Measurements from ENCODE around the gene MRTFB. TPM values are rescaled to one million over a fixed set of nuclear protein-coding genes. Genes with fewer than 3 reads are reported as not detected.
"Not testable (repeated sequence)": the region's sequence is repeated elsewhere in the genome, so short reads cannot be mapped to it uniquely, and the experiment has no call there.

The MRTFB gene
- total and polyA plus RNA-seq, 2 donors (not counting 1 experiment from before 2014, with no cell fraction given) = 8.8 to 9.8 TPM

- Histone ChIP-seq H3K9ac (ENCODE audit: insufficient read depth, low read length) (no peak overlapping the region), H2AFZ (ENCODE audit: low read length) (no peak overlapping the region), H3K27ac (ENCODE audit: insufficient read depth, low read length) (no peak overlapping the region), H3K4me3 (replicated peaks in 1 of 4; ENCODE audit: control extremely low read depth in 1 of 4, insufficient read depth in 1 of 4, low read depth in 3 of 4, low read length in 4 of 4) (no peak overlapping the region), H3K4me1 (ENCODE audit: control insufficient read depth, extremely low read depth, insufficient read depth, low read length) (no peaks in the 10 kb centered on the region), H3K36me3 (ENCODE audit: control insufficient read depth, insufficient read depth, low read length) (no peaks in the 10 kb centered on the region), H3K4me2 (ENCODE audit: extremely low read depth, insufficient read depth, low read length) (no peak overlapping the region), H4K20me1 (ENCODE audit: control insufficient read depth, extremely low read depth, insufficient read depth, low read length) (no peaks in the 10 kb centered on the region), H3K9me3 (ENCODE audit: control insufficient read depth, insufficient read depth, low read depth, low read length) (no peaks in the 10 kb centered on the region), H3K79me2 (ENCODE audit: control insufficient read depth, insufficient read depth, low read length) (no peaks in the 10 kb centered on the region), H3K27me3 (ENCODE audit: control insufficient read depth, insufficient read depth, low read length) (no peaks in the 10 kb centered on the region)
- no peak for DNase-seq (ENCODE audit: low read depth in 2 of 2)
- TF ChIP-seq EZH2 (IDR thresholded peaks at IDR 0.05; ENCODE audit: low read length, missing control alignments) = no peak
- TF ChIP-seq CTCF (conservative IDR thresholded peaks at IDR 0.05 in 1 of 2, IDR thresholded peaks at IDR 0.05 in 1 of 2; ENCODE audit: low read depth in 1 of 2, low read length in 2 of 2) = no peak
Measured at GRCh38 chr16:14043793-14044192, 27.3 kb upstream of the MRTFB start.

DNA sequence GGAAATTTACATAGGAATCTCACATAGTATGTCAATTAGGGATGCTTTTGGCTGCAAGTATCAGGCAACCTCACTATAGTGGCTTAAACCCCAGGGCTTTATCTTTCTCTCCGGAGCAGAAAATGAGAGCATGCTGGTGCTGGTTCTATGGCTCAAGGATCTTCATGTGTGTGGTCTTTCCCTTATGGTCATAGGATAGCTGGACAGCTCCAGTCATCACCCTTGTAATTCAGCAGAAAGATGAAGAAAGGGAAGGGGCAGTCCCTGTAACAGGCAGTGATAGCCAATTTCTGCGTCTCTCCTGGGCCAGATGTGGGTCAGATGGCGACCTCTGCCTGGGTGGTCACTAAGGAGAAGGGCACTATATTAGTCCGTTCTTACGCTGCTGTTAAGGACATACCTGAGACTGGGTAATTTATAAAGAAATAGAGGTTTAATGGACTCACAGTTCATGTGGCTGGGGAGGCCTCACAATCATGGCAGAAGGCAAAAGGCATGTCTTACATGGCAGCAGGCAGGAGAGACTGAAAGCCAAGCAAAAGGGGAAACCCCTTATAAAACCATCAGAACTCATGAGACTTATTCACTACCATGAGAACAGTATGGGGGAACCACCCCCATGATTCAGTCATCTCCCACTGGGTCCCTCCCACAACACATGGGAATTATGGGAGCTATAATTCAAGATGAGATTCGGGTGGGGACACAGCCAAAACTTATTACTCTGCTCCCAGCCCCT lies 23.8 kb upstream of the MRTFB start:
- not testable (repeated sequence) for H3K4me2 ChIP-seq (ENCODE audit: extremely low read depth, insufficient read depth, low read length); H3K27ac ChIP-seq (ENCODE audit: insufficient read depth, low read length); DNase-seq (ENCODE audit: low read depth in 2 of 2); H3K79me2 ChIP-seq (ENCODE audit: control insufficient read depth, insufficient read depth, low read length); H3K9ac ChIP-seq (ENCODE audit: insufficient read depth, low read length); H3K36me3 ChIP-seq (ENCODE audit: control insufficient read depth, insufficient read depth, low read length); H3K9me3 ChIP-seq (ENCODE audit: control insufficient read depth, insufficient read depth, low read depth, low read length); H2AFZ ChIP-seq (ENCODE audit: low read length); H4K20me1 ChIP-seq (ENCODE audit: control insufficient read depth, extremely low read depth, insufficient read depth, low read length); H3K27me3 ChIP-seq (ENCODE audit: control insufficient read depth, insufficient read depth, low read length); H3K4me1 ChIP-seq (ENCODE audit: control insufficient read depth, extremely low read depth, insufficient read depth, low read length); H3K4me3 ChIP-seq (replicated peaks in 1 of 4; ENCODE audit: control extremely low read depth in 1 of 4, insufficient read depth in 1 of 4, low read depth in 3 of 4, low read length in 4 of 4)

- no peaks in the 10 kb centered on the region for H3K79me2 ChIP-seq (ENCODE audit: control insufficient read depth, insufficient read depth, low read length)
- no peaks in the 10 kb centered on the region for H3K27me3 ChIP-seq (ENCODE audit: control insufficient read depth, insufficient read depth, low read length)
- H3K4me2 ChIP-seq (ENCODE audit: extremely low read depth, insufficient read depth, low read length) = no peak overlapping the region
- H3K9ac ChIP-seq (ENCODE audit: insufficient read depth, low read length) = no peak overlapping the region
- TF ChIP-seq CTCF (conservative IDR thresholded peaks at IDR 0.05 in 1 of 2, IDR thresholded peaks at IDR 0.05 in 1 of 2; ENCODE audit: low read depth in 1 of 2, low read length in 2 of 2) (no peak), EZH2 (IDR thresholded peaks at IDR 0.05; ENCODE audit: low read length, missing control alignments) (no peak)
- no peaks in the 10 kb centered on the region for H4K20me1 ChIP-seq (ENCODE audit: control insufficient read depth, extremely low read depth, insufficient read depth, low read length)
- H3K27ac ChIP-seq (ENCODE audit: insufficient read depth, low read length) = no peak overlapping the region
- no peaks in the 10 kb centered on the region for H3K36me3 ChIP-seq (ENCODE audit: control insufficient read depth, insufficient read depth, low read length)
- no peaks in the 10 kb centered on the region for H3K4me1 ChIP-seq (ENCODE audit: control insufficient read depth, extremely low read depth, insufficient read depth, low read length)
- no peak overlapping the region for H3K4me3 ChIP-seq (replicated peaks in 1 of 4; ENCODE audit: control extremely low read depth in 1 of 4, insufficient read depth in 1 of 4, low read depth in 3 of 4, low read length in 4 of 4)
- H3K9me3 ChIP-seq (ENCODE audit: control insufficient read depth, insufficient read depth, low read depth, low read length) = no peaks in the 10 kb centered on the region
- peak in 1 of 2 donors; percentile 49 for DNase-seq (ENCODE audit: low read depth in 2 of 2)
- no peak overlapping the region for H2AFZ ChIP-seq (ENCODE audit: low read length)
Measured at GRCh38 chr16:14050291-14051027, 20.7 kb upstream of the MRTFB start.

All from fibroblast of lung (primary cell).